IPS-20b (cell line): ENCODE measurements around the gene ITGB5.
"Not testable (repeated sequence)": the region's sequence is repeated elsewhere in the genome, so short reads cannot be mapped to it uniquely, and the experiment has no call there.

Experiments used
- H3K27ac ChIP-seq: one replicate; pipeline ENCODE4 v1.5.1; 2013; ENCODE audit warnings: low read length
- H3K27me3 ChIP-seq: 2 replicates; pipeline ENCODE4 v1.6.1; 2013; ENCODE audit warnings: mild to moderate bottlenecking, low read length, inconsistent platforms; ENCODE audit not compliant: insufficient read depth
- H3K36me3 ChIP-seq: 2 replicates; pipeline ENCODE4 v1.6.1; 2013; ENCODE audit warnings: low read depth, mild to moderate bottlenecking, inconsistent platforms, low read length, moderate library complexity; ENCODE audit not compliant: insufficient read depth
- H3K4me1 ChIP-seq: 2 replicates; pipeline ENCODE4 v1.6.1; 2013; ENCODE audit warnings: mild to moderate bottlenecking, control low read depth, inconsistent platforms, low read length, moderate library complexity; ENCODE audit not compliant: insufficient read depth
- H3K4me3 ChIP-seq: 2 replicates; pipeline ENCODE4 v1.5.1; 2013; ENCODE audit warnings: mild to moderate bottlenecking, low read length, inconsistent platforms
- H3K9ac ChIP-seq: 2 replicates; pipeline ENCODE4 v1.6.1; 2013; ENCODE audit warnings: low read depth, mild to moderate bottlenecking, inconsistent platforms, low read length, moderate library complexity
- H3K9me3 ChIP-seq: 2 replicates; pipeline ENCODE4 v1.6.1; 2013; ENCODE audit warnings: mild to moderate bottlenecking, low read depth, low read length, inconsistent platforms; ENCODE audit not compliant: insufficient read depth

ITGB5 gene

GRCh38 chr3:124829819-124830554 is 57.2 kb downstream of the ITGB5 start:
- peaks cover 48% of the 10 kb centered on the region for H3K36me3 ChIP-seq
- H3K9ac ChIP-seq = no peak overlapping the region
- H3K9me3 ChIP-seq = no peaks in the 10 kb centered on the region
- peaks cover 49% of the 10 kb centered on the region for H3K4me1 ChIP-seq
- no peaks in the 10 kb centered on the region for H3K27me3 ChIP-seq
- H3K4me3 ChIP-seq = no peak overlapping the region
- no peak overlapping the region for H3K27ac ChIP-seq

GRCh38 chr3:124829178-124829818 is 57.9 kb downstream of the ITGB5 start:
- no peaks in the 10 kb centered on the region for H3K27me3 ChIP-seq
- H3K9ac ChIP-seq = no peak overlapping the region
- peaks cover 48% of the 10 kb centered on the region for H3K36me3 ChIP-seq
- H3K4me1 ChIP-seq = peaks cover 49% of the 10 kb centered on the region
- H3K27ac ChIP-seq = no peak overlapping the region
- H3K9me3 ChIP-seq = no peaks in the 10 kb centered on the region
- no peak overlapping the region for H3K4me3 ChIP-seq

GRCh38 chr3:124827476-124828206 is 59.5 kb downstream of the ITGB5 start:
- peaks cover 45% of the 10 kb centered on the region for H3K4me1 ChIP-seq
- peaks cover 38% of the 10 kb centered on the region for H3K36me3 ChIP-seq
- not testable (repeated sequence) for H3K27me3 ChIP-seq, H3K9me3 ChIP-seq
- peak overlapping the region; percentile 67 for H3K9ac ChIP-seq
- peak overlapping the region; percentile 47 for H3K4me3 ChIP-seq
- H3K27ac ChIP-seq = peak overlapping the region; percentile 68

- H3K27me3 ChIP-seq = no peaks in the 10 kb centered on the region
- H3K9me3 ChIP-seq = no peaks in the 10 kb centered on the region
- H3K27ac ChIP-seq = no peak overlapping the region
- peaks cover 28% of the 10 kb centered on the region for H3K36me3 ChIP-seq
- peak overlapping the region; percentile 47 for H3K4me3 ChIP-seq
- peaks cover 45% of the 10 kb centered on the region for H3K4me1 ChIP-seq
- H3K9ac ChIP-seq = peak overlapping the region; percentile 67
Observed at GRCh38 chr3:124826703-124827102, 60.5 kb downstream of the ITGB5 start.

- H3K36me3 ChIP-seq = peaks cover 33% of the 10 kb centered on the region
- H3K27me3 ChIP-seq = no peaks in the 10 kb centered on the region
- H3K9ac ChIP-seq = no peak overlapping the region
- no peak overlapping the region for H3K4me3 ChIP-seq
- H3K27ac ChIP-seq = no peak overlapping the region
- no peaks in the 10 kb centered on the region for H3K9me3 ChIP-seq
- peaks cover 36% of the 10 kb centered on the region for H3K4me1 ChIP-seq
Observed at GRCh38 chr3:124824286-124824915, 62.8 kb downstream of the ITGB5 start.

- H3K9ac ChIP-seq = no peak overlapping the region
- H3K27ac ChIP-seq = no peak overlapping the region
- H3K4me3 ChIP-seq = no peak overlapping the region
- no peaks in the 10 kb centered on the region for H3K9me3 ChIP-seq
- H3K27me3 ChIP-seq = no peaks in the 10 kb centered on the region
- H3K36me3 ChIP-seq = peaks cover 37% of the 10 kb centered on the region
- H3K4me1 ChIP-seq = peaks cover 30% of the 10 kb centered on the region
Observed at GRCh38 chr3:124823648-124824047, 63.5 kb downstream of the ITGB5 start.

- Histone ChIP-seq H3K36me3 (peaks cover 38% of the 10 kb centered on the region), H3K9ac (no peak overlapping the region), H3K27ac (no peak overlapping the region), H3K9me3 (no peaks in the 10 kb centered on the region), H3K4me1 (peaks cover 26% of the 10 kb centered on the region), H3K27me3 (no peaks in the 10 kb centered on the region), H3K4me3 (no peak overlapping the region)
Observed at GRCh38 chr3:124823206-124823605, 64.0 kb downstream of the ITGB5 start.

GRCh38 chr3:124821356-124821755 is 65.8 kb downstream of the ITGB5 start:
- Histone ChIP-seq H3K4me1 (peaks cover 12% of the 10 kb centered on the region), H3K27me3 (no peaks in the 10 kb centered on the region), H3K9ac (no peak overlapping the region), H3K27ac (no peak overlapping the region), H3K9me3 (no peaks in the 10 kb centered on the region), H3K4me3 (no peak overlapping the region), H3K36me3 (peaks cover 56% of the 10 kb centered on the region)

GRCh38 chr3:124818398-124819091 is 68.6 kb downstream of the ITGB5 start:
- Histone ChIP-seq H3K9me3 (no peaks in the 10 kb centered on the region), H3K27me3 (no peaks in the 10 kb centered on the region), H3K27ac (no peak overlapping the region), H3K36me3 (peaks cover 64% of the 10 kb centered on the region), H3K4me1 (no peaks in the 10 kb centered on the region), H3K9ac (no peak overlapping the region), H3K4me3 (no peak overlapping the region)

GRCh38 chr3:124817079-124817478 is 70.1 kb downstream of the ITGB5 start:
- peaks cover 79% of the 10 kb centered on the region for H3K36me3 ChIP-seq

GRCh38 chr3:124816206-124816605 is 71.0 kb downstream of the ITGB5 start:
- H3K9ac ChIP-seq = no peak overlapping the region
- H3K4me3 ChIP-seq = no peak overlapping the region
- H3K9me3 ChIP-seq = no peaks in the 10 kb centered on the region
- H3K4me1 ChIP-seq = no peaks in the 10 kb centered on the region; the same call in 1 of the 2 replicates
- H3K27ac ChIP-seq = no peak overlapping the region
- H3K27me3 ChIP-seq = no peaks in the 10 kb centered on the region
- H3K36me3 ChIP-seq = peaks cover 84% of the 10 kb centered on the region

More at GRCh38 chr3:124817079-124817478, 70.1 kb downstream of the ITGB5 start:
- no peaks in the 10 kb centered on the region; the same call in 1 of the 2 replicates for H3K4me1 ChIP-seq
- no peak overlapping the region for H3K4me3 ChIP-seq
- no peaks in the 10 kb centered on the region for H3K9me3 ChIP-seq
- H3K9ac ChIP-seq = no peak overlapping the region
- H3K27ac ChIP-seq = no peak overlapping the region
- H3K27me3 ChIP-seq = no peaks in the 10 kb centered on the region
